H4 (cell line): ENCODE measurements around the gene SYNDIG1. TPM values are rescaled to one million over a fixed set of nuclear protein-coding genes. Genes with fewer than 3 reads are reported as not detected.

ENCODE experiments used
- DNase-seq: peaks from one replicate; pipeline ENCODE4 v3.0.0-alpha.2; 2015; ENCODE audit warnings: low spot score
- total RNA-seq: library from RNA; depleted of rRNA; stranded (reverse); fragments of >200 nt; shearing (Covaris generic); gene quantifications from 2 replicates; pipeline ENCODE4 v1.2.3, GENCODE V29; 2014

SYNDIG1 gene
- total RNA-seq, 1 experiment from 2014 or later = 0.77 TPM

- DNase-seq = peak; percentile 72
Observed at GRCh38 chr20:24672886-24673677, 203.7 kb downstream of the SYNDIG1 start.

- DNase-seq = no peak
Observed at GRCh38 chr20:24673678-24674570, 204.5 kb downstream of the SYNDIG1 start.

GRCh38 chr20:24674921-24675605 is 205.6 kb downstream of the SYNDIG1 start:
- no peak for DNase-seq

- no peak for DNase-seq
Observed at GRCh38 chr20:24675651-24676352, 206.4 kb downstream of the SYNDIG1 start.

GRCh38 chr20:24676353-24676977 is 207.0 kb downstream of the SYNDIG1 start:
- DNase-seq = no peak

- DNase-seq = no peak
Observed at GRCh38 chr20:24676978-24677370, 207.5 kb downstream of the SYNDIG1 start.

- DNase-seq = no peak
Observed at GRCh38 chr20:24677626-24678315, 208.3 kb downstream of the SYNDIG1 start.

- DNase-seq = no peak
Observed at GRCh38 chr20:24678351-24679106, 209.1 kb downstream of the SYNDIG1 start.

GRCh38 chr20:24679448-24680047 is 210.1 kb downstream of the SYNDIG1 start:
- DNase-seq = no peak

- no peak for DNase-seq
Observed at GRCh38 chr20:24681634-24682495, 212.4 kb downstream of the SYNDIG1 start.

- no peak for DNase-seq
Observed at GRCh38 chr20:24682496-24682985, 213.1 kb downstream of the SYNDIG1 start.

GRCh38 chr20:24683676-24684075 is 214.2 kb downstream of the SYNDIG1 start:
- DNase-seq = no peak

GRCh38 chr20:24684421-24684871 is 215.0 kb downstream of the SYNDIG1 start:
- DNase-seq = no peak

GRCh38 chr20:24684956-24685691 is 215.7 kb downstream of the SYNDIG1 start:
- no peak for DNase-seq

GRCh38 chr20:24685736-24686135 is 216.3 kb downstream of the SYNDIG1 start:
- DNase-seq = no peak

GRCh38 chr20:24686156-24686555 is 216.7 kb downstream of the SYNDIG1 start:
- no peak for DNase-seq

- DNase-seq = no peak
Observed at GRCh38 chr20:24690408-24690807, 221.0 kb downstream of the SYNDIG1 start.
